OCI-LY1 (cell line): ENCODE results near the gene NR1H2.

Experiments used
- H2AFZ ChIP-seq: fragments of 200-600 bp; sonication (generic), shearing (Covaris generic); 2 replicates; pipeline ENCODE4 v1.6.0; 2014; ENCODE audit warnings: antibody characterized with exemption, mild to moderate bottlenecking, low read length
- H3F3A ChIP-seq: fragments of 200-600 bp; sonication (generic), shearing (Covaris generic); 2 replicates; pipeline ENCODE4 v1.6.0; 2014; ENCODE audit warnings: mild to moderate bottlenecking, antibody characterized with exemption, low read length, moderate library complexity; ENCODE audit not compliant: insufficient read depth
- H3K27ac ChIP-seq: fragments of 200-600 bp; sonication (generic); 2 replicates; pipeline ENCODE4 v1.5.1; 2014; ENCODE audit warnings: low read length, mixed run types, mild to moderate bottlenecking, low read depth; ENCODE audit not compliant: poor library complexity, severe bottlenecking
- H3K27me3 ChIP-seq: fragments of 200-600 bp; sonication (generic); 2 replicates; pipeline ENCODE4 v1.6.0; 2014; ENCODE audit warnings: antibody characterized with exemption, mild to moderate bottlenecking, low read length, moderate library complexity; ENCODE audit not compliant: insufficient read depth
- H3K36me3 ChIP-seq: fragments of 200-600 bp; sonication (generic); 2 replicates; pipeline ENCODE4 v1.6.1; 2014; ENCODE audit warnings: mild to moderate bottlenecking, antibody characterized with exemption, low read length, moderate library complexity, mixed read lengths; ENCODE audit not compliant: insufficient read depth
- H3K4me1 ChIP-seq: fragments of 200-600 bp; sonication (generic); 2 replicates; pipeline ENCODE4 v1.5.1; 2014; ENCODE audit warnings: mild to moderate bottlenecking, low read length, moderate library complexity; ENCODE audit not compliant: insufficient read depth, severe bottlenecking
- H3K4me2 ChIP-seq: fragments of 200-600 bp; sonication (generic), shearing (Covaris generic); 2 replicates; pipeline ENCODE4 v1.6.1; 2014; ENCODE audit warnings: low read length
- H3K4me3 ChIP-seq: fragments of 200-600 bp; sonication (generic); 2 replicates; pipeline ENCODE4 v1.5.1; 2014; ENCODE audit warnings: low read length, low read depth, mild to moderate bottlenecking, mixed read lengths; ENCODE audit not compliant: poor library complexity, severe bottlenecking
- H3K79me2 ChIP-seq: fragments of 200-600 bp; shearing (Covaris generic); 2 replicates; pipeline ENCODE4 v1.6.1; 2016; ENCODE audit warnings: mixed run types, low read length, mixed read lengths; ENCODE audit not compliant: insufficient read depth
- H3K9ac ChIP-seq: fragments of 200-600 bp; sonication (generic), shearing (Covaris generic); 2 replicates; pipeline ENCODE4 v1.6.1; 2014; ENCODE audit warnings: mild to moderate bottlenecking, low read length, mixed read lengths
- H3K9me2 ChIP-seq: fragments of 200-600 bp; sonication (generic), shearing (Covaris generic); 2 replicates; pipeline ENCODE4 v1.6.1; 2014; ENCODE audit warnings: low read depth, mild to moderate bottlenecking, low read length, mixed read lengths
- H3K9me3 ChIP-seq: fragments of 200-600 bp; shearing (Covaris generic); 2 replicates; pipeline ENCODE4 v1.6.1; 2014; ENCODE audit warnings: low read length, mixed read lengths
- H4K20me1 ChIP-seq: fragments of 200-600 bp; sonication (generic), shearing (Covaris generic); 2 replicates; pipeline ENCODE4 v1.6.0; 2016; ENCODE audit warnings: mild to moderate bottlenecking, low read length; ENCODE audit not compliant: insufficient read depth
- EZH2 ChIP-seq: fragments of 200-600 bp; sonication (generic), shearing (Covaris generic); IDR thresholded peaks from 2 replicates; pipeline ENCODE4 v1.8.0; 2017; ENCODE audit warnings: borderline replicate concordance, mixed run types, mild to moderate bottlenecking, antibody characterized with exemption, low read length, moderate library complexity, mixed read lengths
- TF ChIP-seq, protein P1 (sequence below): fragments of 200-600 bp; sonication (generic), shearing (Covaris generic); IDR thresholded peaks from 2 replicates; pipeline ENCODE4 v1.5.1; 2017; ENCODE audit warnings: mild to moderate bottlenecking, antibody characterized with exemption, low read length, moderate library complexity, mixed read lengths

Gene NR1H2

DNA sequence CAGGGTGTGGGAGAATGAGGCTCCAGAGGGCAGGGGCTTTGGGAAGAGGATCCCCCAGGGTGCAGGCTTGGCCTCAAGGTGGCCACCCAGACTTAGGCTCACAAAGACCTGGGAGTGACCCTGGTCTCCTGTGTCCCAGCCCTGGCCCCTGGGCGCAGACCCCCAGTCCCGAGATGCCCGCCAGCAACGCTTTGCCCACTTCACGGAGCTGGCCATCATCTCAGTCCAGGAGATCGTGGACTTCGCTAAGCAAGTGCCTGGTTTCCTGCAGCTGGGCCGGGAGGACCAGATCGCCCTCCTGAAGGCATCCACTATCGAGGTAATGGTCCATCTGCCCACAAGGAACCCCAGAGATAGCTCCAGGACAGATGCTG is 2.6 kb downstream of the NR1H2 start:
- peaks cover 43% of the 10 kb centered on the region for H3K36me3 ChIP-seq
- no peak for TF ChIP-seq EZH2
- H3K4me1 ChIP-seq: peaks cover 11% of the 10 kb centered on the region
- H3K9me3 ChIP-seq: no peaks in the 10 kb centered on the region
- no peak overlapping the region for H3K9ac ChIP-seq
- H3K27ac ChIP-seq: no peak overlapping the region
- H3K27me3 ChIP-seq: no peaks in the 10 kb centered on the region
- no peaks in the 10 kb centered on the region for H4K20me1 ChIP-seq
- H3K4me3 ChIP-seq: no peak overlapping the region
- H2AFZ ChIP-seq: no peak overlapping the region
- H3K9me2 ChIP-seq: no peaks in the 10 kb centered on the region
- H3K4me2 ChIP-seq: no peak overlapping the region
- no peaks in the 10 kb centered on the region for H3F3A ChIP-seq
- no peaks in the 10 kb centered on the region for H3K79me2 ChIP-seq

DNA sequence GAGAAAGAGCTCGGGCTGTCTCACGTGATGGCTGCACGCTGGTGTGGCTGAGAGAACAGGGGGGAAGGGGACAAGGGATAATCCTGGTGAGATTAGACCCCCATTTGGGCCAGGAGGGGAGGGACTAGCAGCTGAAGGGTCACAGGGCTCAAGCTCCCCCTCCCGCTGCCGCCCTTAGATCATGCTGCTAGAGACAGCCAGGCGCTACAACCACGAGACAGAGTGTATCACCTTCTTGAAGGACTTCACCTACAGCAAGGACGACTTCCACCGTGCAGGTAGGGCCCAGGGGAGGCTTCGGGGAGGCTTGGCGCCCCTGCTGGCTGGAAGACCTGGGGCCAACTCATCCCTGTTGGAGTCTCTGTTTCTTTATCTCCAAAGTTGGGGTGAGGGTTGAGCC is 3.3 kb downstream of the NR1H2 start:
- Histone ChIP-seq H4K20me1 (no peaks in the 10 kb centered on the region), H3K27me3 (no peaks in the 10 kb centered on the region), H3K4me2 (no peak overlapping the region), H3K4me1 (peaks cover 11% of the 10 kb centered on the region), H3F3A (no peaks in the 10 kb centered on the region), H2AFZ (no peak overlapping the region), H3K79me2 (peaks cover under 1% of the 10 kb centered on the region; the same call in 1 of the 2 replicates), H3K9me3 (no peaks in the 10 kb centered on the region), H3K9ac (no peak overlapping the region), H3K36me3 (peaks cover 43% of the 10 kb centered on the region), H3K27ac (no peak overlapping the region), H3K9me2 (no peaks in the 10 kb centered on the region), H3K4me3 (no peak overlapping the region)
- TF ChIP-seq EZH2: no peak
- TF ChIP-seq, protein P1, sequence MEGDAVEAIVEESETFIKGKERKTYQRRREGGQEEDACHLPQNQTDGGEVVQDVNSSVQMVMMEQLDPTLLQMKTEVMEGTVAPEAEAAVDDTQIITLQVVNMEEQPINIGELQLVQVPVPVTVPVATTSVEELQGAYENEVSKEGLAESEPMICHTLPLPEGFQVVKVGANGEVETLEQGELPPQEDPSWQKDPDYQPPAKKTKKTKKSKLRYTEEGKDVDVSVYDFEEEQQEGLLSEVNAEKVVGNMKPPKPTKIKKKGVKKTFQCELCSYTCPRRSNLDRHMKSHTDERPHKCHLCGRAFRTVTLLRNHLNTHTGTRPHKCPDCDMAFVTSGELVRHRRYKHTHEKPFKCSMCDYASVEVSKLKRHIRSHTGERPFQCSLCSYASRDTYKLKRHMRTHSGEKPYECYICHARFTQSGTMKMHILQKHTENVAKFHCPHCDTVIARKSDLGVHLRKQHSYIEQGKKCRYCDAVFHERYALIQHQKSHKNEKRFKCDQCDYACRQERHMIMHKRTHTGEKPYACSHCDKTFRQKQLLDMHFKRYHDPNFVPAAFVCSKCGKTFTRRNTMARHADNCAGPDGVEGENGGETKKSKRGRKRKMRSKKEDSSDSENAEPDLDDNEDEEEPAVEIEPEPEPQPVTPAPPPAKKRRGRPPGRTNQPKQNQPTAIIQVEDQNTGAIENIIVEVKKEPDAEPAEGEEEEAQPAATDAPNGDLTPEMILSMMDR: no peak

DNA sequence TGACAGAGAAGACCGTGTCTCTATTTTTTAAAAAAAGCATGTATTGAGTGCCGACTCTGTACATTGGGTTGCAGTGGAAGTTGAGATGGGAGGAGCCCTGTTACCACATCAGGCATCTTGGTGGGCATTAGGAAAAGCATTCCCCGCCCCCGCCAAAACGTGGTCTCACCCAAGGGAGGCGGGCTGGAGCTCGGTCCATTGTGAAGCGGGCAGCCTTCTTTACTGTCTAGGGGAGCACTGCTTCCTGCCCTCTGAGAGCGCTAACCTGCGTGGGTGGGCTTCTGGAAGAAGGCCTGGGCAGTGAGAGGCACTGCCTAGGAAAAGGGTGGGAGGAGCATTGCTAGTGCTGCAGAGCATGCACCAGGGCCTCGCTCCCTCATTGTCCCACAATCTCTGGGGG is 3.9 kb downstream of the NR1H2 start:
- Histone ChIP-seq H3K36me3 (peaks cover 43% of the 10 kb centered on the region), H3K27me3 (no peaks in the 10 kb centered on the region), H3F3A (no peaks in the 10 kb centered on the region)

DNA sequence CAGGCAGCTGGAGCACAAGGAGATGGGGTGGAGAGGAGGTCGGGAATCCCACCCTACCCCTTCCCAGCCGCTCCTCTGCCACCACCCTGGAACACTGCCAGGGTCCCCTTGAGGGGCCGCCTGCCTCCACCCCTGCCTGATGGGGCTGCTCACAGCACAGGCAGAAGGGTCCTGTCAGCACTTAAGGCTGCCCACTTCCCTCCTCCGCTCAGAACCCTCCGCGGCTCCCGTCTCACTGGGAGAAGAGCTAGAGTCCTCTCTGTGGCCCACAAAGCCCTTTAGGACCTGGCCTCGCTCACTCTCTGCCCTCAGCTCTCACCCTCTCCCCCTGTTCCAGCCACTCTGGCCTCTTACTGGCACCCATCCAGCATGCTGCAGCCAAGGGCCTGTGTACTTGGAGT is 4.5 kb downstream of the NR1H2 start:
- Histone ChIP-seq H3K9me2 (no peaks in the 10 kb centered on the region), H3K4me2 (no peak overlapping the region), H4K20me1 (no peaks in the 10 kb centered on the region), H3K9me3 (no peaks in the 10 kb centered on the region), H3K79me2 (peaks cover 10% of the 10 kb centered on the region), H3K36me3 (peaks cover 43% of the 10 kb centered on the region), H3K4me1 (peaks cover 17% of the 10 kb centered on the region), H3K9ac (no peak overlapping the region), H3K27me3 (no peaks in the 10 kb centered on the region), H3K27ac (no peak overlapping the region), H3K4me3 (no peak overlapping the region), H2AFZ (no peak overlapping the region), H3F3A (no peaks in the 10 kb centered on the region)
- TF ChIP-seq EZH2: no peak
- TF ChIP-seq, protein P1: no peak

More for the DNA sequence above, 3.9 kb downstream of the NR1H2 start:
- Histone ChIP-seq H3K9ac (no peak overlapping the region), H3K79me2 (peaks cover 6% of the 10 kb centered on the region), H3K9me2 (no peaks in the 10 kb centered on the region), H3K27ac (no peak overlapping the region), H3K4me1 (peaks cover 13% of the 10 kb centered on the region), H4K20me1 (no peaks in the 10 kb centered on the region), H3K9me3 (no peaks in the 10 kb centered on the region), H3K4me2 (no peak overlapping the region), H2AFZ (no peak overlapping the region), H3K4me3 (no peak overlapping the region)
- TF ChIP-seq EZH2: no peak
- TF ChIP-seq, protein P1: no peak
